Fibroblast of pulmonary artery (primary cell): Measurements from ENCODE around the gene MAN2A2.

Experiments
- DNase-seq: peaks from one replicate; pipeline ENCODE4 v3.0.0-alpha.2; 2010; ENCODE audit warnings: low read depth
- H3K4me3 ChIP-seq: replicated peaks from 2 replicates; pipeline ENCODE4 v1.5.1; 2011; ENCODE audit warnings: low read depth, mild to moderate bottlenecking, control low read depth, low read length, moderate library complexity
- CTCF ChIP-seq: IDR thresholded peaks from 2 replicates; pipeline ENCODE4 v1.5.1; 2011; ENCODE audit warnings: mild to moderate bottlenecking, control low read depth, low read length, inconsistent platforms; ENCODE audit errors: missing control alignments

Gene MAN2A2

GRCh38 chr15:90967206-90967605, 64.1 kb downstream of the MAN2A2 start:
- DNase-seq: no peak
- no peak for TF ChIP-seq CTCF
- no peak overlapping the region for H3K4me3 ChIP-seq

DNA sequence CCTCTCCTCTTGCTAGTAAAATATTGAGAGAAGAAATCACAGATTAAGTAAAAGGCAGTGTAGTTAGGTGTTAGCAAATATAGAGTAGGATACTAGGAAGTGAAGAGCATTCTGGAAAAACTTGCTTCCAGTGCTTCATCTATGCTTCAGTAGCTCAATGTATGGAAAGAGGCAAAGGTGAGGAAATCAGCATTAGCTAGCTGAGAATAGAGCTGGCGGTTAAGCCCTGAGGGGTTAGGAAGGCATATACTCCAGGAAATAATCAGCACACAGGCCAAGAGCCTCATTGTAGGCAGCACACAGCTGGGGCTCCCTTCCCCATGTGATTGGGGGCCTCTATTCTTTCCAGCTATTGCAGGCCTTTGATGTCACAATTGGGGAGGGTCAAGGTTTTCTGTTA, 65.3 kb downstream of the MAN2A2 start:
- DNase-seq: no peak
- H3K4me3 ChIP-seq: no peak overlapping the region
- TF ChIP-seq CTCF: no peak

- no peak for TF ChIP-seq CTCF
- no peak overlapping the region for H3K4me3 ChIP-seq
- DNase-seq: no peak
Measured at GRCh38 chr15:90970274-90970673, 67.2 kb downstream of the MAN2A2 start.

GRCh38 chr15:90972133-90972532, 69.0 kb downstream of the MAN2A2 start:
- H3K4me3 ChIP-seq: no peak overlapping the region
- DNase-seq: no peak
- TF ChIP-seq CTCF: no peak
